CD4-positive, alpha-beta T cell treated with Interleukin-4 for 4 hours (primary cell): ENCODE results near the gene ANKZF1.
A peak's percentile ranks its signal among the peaks of the same experiment; 100 is the strongest.

Experiments
- DNase-seq: peaks from one replicate; pipeline ENCODE4 v3.0.0-alpha.2; 2020

The ANKZF1 gene

GRCh38 chr2:219266232-219266631 lies 36.6 kb downstream of the ANKZF1 start:
- no peak for DNase-seq

DNA sequence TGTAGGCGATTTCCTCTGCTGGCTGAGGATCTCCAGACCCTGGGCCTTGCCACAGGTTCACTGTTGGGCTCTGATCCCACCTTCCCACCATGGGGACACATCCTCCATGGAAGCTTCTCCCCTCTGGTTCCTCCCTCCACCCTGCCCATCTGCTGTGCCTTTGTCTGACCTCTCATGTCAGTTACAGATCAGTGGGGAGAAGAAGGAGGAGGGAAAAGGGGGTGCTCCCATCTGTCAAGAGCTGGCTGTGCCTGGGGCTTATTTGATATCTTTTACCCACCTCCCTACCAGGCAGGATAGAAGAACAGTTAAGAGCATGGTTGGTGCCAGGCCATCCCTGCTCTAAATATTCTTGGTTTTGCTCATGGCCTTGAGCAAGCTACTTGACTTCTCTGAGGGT lies 37.3 kb downstream of the ANKZF1 start:
- DNase-seq: no peak

DNA sequence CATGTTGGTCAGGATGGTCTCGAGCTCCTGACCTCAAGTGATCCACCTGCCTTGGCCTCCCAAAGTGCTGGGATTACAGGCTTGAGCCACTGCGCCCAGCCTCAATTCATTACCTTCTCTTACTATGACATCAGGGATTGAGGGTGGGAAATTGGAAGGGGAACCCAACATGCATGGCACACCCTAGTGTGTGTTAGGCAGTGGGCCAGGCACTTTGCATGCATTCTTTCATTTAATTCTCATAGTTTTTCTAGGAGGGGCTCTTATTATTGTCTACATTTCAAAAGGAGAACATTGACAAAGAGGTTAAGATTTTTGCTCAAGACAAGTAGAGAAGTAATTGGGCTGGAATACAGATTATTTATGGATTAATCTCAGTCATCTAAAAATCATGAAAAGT lies 38.7 kb downstream of the ANKZF1 start:
- no peak for DNase-seq

GRCh38 chr2:219269362-219270054 lies 39.9 kb downstream of the ANKZF1 start:
- no peak for DNase-seq

GRCh38 chr2:219270055-219270372 lies 40.4 kb downstream of the ANKZF1 start:
- no peak for DNase-seq

- DNase-seq: no peak
Observed at GRCh38 chr2:219271021-219271420, 41.4 kb downstream of the ANKZF1 start.

DNA sequence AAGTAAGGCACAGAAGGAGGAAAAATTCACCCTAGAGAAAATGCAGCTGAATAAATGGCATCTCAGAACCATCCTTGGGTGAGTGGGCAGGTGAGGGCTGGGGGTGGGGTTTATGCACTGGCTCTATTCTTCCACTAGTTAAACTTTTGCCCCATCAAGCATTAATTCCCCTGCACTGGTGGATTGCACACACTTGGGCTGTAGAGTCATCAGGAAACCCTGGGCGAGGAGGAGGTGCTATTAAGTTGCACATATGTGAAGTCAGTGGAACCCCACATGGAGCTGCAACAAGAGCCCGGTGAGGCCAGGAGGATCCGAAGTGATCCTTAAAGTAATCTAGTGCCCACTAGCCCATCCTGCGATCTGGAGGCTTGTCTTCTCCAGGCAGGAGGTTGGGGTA lies 42.8 kb downstream of the ANKZF1 start:
- no peak for DNase-seq

DNA sequence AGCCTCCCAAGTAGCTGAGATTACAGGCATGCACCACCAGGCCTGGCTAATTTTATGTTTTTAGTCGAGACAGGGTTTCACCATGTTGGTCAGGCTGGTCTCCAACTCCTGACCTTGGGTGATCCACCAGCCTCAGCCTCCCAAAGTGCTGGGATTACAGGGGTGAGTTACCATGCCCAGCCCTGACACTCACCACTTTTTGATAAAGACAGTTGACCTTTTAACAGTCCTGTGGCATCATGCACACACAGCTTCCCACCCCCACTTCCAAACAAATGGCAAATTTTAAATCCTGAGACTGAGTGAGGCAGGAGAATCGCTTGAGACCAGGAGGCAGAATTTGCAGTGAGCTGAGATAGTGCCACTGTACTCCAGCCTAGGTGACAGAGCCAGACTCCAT lies 43.4 kb downstream of the ANKZF1 start:
- no peak for DNase-seq

DNA sequence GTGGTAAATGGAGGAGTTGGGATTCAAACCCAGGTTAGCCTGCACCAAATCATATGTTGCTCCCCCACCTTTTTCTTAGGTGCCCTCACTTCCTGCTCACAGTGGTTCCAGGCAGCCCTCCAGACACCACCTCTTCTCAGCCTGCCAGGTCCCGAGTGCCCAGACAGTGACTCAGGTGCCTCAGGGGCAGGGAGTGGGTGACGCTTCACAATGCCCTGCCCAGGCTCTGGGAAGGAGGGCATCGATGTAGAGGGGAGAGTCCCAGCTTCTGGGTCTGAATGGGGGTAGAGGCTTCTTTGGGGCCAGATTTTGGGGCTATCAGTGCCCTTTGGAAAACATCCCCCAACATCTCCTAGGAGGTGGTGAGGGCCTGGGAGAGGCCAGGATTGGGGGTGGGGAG lies 44.3 kb downstream of the ANKZF1 start:
- DNase-seq: no peak

GRCh38 chr2:219274361-219274921 lies 44.8 kb downstream of the ANKZF1 start:
- no peak for DNase-seq

- DNase-seq: peak; percentile 68
Observed at GRCh38 chr2:219277703-219278654, 48.4 kb downstream of the ANKZF1 start.

DNA sequence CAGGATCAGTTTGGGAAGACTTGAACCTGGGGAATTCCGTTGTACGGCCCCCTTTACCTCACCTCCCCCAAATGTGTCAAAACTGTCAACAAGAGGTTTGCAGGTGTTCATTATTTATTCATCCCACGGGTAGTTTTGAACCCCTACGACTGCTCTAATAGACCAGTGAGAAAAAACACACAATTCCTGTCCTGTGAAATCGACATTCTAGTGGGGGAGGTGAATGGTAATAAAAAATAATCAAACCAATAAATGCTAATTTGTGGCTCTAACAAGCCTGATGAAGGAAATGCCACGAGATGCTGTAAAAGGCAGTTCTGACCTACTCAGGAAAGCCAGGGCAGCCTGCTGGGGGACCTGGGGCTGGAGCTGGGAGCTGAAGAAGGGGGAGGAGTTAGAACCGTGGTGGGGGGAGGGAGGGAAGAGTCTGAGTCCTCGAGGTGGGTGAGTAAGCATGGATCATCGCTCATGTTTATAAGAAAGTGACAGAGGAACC lies 49.1 kb downstream of the ANKZF1 start:
- DNase-seq: no peak

DNA sequence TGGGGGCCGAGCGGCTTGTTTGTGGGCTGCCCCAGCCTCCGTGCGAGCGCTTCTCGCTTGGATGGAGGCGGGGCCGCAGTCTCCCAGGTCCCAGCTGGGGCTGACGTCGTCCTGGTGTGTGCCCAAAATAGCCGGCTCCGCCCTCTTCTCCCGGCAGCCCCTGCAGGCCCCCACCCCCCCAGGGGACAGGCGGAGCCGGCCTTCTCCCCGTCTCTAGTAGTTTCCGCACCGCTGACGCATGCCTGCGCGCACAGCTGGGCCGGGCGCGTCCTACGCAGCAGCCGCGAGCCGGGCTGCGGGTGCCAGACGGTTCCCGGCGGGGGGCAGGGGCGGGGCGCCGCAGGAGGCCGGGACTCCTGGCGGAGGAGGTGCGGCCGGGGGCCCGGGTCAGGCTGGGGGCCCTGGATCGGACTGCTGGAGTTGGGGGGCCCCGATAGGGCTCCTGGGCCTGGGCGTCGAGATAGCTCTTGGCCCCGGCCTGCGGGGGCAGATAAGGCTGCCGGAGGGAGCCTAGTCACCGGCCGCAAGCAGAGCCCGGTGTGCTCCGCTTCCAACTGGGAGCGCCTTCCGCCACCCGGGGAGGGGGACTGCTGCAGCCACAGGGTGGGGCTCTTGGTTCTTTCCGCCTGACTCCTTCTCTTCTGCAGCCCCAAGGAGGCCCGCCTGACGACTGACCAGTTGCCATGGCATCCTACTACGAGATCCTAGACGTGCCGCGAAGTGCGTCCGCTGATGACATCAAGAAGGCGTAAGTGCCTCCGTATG lies 49.7 kb downstream of the ANKZF1 start, which contains the start of gene DNAJB2:
Gene DNAJB2, plus strand, starts transcription at position 216 of the 765 bp plus-strand sequence. Its CDS starts 468 bp downstream, at position 684.
- peak; percentile 99 for DNase-seq

DNA sequence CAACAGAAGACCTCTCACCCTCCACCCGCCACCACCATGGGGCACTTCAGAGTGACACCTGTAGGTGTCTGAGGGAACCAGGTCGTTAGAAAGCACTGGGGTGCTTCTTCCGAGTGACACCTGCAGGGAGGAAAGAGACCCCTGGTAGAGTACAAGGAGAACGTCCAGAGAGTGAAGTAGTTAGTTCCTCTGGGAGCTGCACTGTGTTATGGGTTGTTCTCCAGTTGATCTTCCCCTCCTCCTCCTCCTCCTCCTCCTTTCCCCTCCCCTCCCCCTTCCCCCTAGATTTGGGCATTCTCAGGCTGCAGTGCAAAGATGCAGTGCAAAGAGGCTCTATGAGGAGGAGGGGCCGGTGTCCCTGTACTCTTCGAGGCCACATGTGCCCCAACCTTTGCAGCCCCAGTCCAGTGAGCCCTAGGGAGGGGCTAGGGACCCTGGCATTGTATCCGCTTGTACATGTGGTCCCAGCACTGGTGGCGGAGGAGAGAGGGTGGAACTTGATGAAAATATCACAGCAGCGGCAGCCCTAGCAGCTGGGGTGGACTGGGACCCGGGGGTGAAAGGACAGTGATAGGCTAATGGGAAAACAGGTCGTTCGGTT lies 50.4 kb downstream of the ANKZF1 start:
- DNase-seq: no peak

DNA sequence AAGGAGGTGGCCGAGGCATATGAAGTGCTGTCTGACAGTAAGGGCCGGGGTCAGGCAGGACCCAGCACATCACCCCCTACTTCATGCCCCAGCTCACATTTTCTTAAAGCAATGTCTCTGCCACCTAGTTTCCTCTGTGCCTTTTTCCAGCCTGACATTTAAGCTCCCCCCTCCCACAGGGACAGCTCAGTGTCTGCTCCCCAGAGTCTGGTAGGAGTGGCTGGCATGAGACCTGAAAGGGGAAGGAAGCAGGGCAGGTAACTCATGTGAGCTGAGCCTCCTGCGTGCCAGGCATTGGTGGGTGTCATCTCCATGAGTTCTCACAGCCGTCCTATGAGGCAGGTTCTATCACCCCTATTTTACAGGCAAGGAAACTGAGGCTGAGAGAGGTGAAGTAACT lies 51.0 kb downstream of the ANKZF1 start:
- no peak for DNase-seq

- DNase-seq: no peak
Observed at GRCh38 chr2:219281588-219281987, 52.0 kb downstream of the ANKZF1 start.

DNA sequence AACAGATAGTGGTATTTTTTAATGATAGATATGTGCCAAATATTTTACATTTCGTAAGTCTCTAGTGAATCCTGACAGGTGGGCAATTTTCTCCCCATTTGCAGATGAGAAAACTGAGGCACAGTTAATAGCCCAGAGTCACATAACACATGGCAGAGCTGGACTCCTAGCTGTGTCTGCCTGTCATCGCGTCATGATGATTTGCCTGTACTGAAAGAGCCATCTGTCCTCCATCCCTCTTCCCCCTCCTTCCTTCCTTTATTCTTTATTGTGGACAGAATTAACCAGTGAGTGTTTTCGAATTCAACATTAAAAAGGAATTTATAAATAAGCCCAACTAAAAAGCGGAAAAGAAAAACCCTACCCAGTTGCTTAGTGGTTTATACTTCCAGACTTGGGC lies 52.8 kb downstream of the ANKZF1 start:
- no peak for DNase-seq

DNA sequence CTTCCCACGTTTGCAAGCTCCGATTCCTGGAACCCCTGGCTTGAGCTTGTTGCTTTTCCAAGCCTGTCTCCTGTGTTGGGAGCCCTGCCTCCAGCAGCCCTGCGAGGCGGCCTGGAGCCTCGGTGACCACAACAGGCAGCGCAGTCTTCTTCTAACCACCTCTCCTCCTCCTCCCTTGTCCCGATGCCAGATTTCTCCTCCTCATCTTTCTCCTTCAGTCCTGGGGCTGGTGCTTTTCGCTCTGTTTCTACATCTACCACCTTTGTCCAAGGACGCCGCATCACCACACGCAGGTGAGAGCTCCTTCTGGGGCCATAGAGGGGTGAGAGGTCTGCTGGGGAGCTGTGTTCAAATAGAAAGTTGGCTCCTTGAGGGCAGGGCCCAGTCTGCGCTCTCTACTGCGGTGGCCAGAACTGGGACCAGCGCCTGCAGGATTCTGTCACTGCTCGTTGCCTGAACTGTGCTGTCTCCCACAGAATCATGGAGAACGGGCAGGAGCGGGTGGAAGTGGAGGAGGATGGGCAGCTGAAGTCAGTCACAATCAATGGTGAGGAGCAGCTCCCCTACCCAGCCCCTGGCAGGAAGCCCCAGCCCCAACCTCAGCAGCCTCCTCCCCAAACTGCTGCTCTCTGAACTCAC lies 53.5 kb downstream of the ANKZF1 start:
- no peak for DNase-seq

DNA sequence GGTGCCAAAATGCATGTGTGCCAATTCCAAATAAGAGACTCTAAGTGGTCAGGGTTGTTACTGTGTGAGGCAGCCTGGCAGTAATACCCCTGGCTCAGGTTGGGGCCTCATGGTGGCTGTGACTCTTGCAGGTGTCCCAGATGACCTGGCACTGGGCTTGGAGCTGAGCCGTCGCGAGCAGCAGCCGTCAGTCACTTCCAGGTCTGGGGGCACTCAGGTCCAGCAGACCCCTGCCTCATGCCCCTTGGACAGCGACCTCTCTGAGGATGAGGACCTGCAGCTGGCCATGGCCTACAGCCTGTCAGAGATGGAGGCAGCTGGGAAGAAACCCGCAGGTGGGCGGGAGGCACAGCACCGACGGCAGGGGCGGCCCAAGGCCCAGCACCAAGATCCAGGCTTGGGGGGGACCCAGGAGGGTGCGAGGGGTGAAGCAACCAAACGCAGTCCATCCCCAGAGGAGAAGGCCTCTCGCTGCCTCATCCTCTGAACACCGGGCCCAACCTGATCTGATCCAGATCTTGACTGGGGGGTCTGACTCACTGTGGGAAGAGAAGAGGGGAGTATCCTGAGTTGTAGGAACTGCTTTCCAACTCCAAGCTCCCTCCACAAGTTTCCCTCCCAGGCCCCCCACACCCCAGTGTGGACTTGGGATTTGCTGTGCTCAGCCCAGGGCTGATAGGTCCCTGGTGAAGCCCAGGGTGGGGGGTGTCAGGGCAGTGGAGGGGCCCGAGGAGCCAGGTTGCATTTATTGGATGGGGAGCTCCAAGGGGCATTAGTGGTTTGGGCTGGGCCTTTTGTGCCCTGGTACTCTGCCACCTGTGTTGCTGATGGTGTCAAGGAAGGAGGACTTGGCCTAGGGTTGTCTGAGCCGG lies 55.1 kb downstream of the ANKZF1 start:
- DNase-seq: no peak

DNA sequence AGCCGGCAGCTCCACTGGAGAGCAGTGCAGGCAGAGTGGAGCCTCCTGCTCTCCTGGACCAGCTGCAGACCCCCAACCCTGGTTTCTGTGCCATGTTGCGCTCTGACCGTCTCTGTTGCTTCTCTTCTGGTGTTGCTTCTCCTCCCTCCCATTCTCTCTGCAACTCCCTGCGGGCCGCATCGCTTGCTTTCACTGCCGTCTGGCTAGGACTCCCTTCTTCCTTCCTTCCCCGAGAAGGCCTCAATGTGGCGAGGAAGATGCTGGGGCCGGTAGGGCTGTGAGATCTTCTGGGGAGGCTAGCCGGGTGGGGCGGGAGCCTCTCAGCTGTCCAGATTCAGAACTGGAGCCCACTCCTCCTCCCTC lies 55.7 kb downstream of the ANKZF1 start:
- DNase-seq: no peak

DNA sequence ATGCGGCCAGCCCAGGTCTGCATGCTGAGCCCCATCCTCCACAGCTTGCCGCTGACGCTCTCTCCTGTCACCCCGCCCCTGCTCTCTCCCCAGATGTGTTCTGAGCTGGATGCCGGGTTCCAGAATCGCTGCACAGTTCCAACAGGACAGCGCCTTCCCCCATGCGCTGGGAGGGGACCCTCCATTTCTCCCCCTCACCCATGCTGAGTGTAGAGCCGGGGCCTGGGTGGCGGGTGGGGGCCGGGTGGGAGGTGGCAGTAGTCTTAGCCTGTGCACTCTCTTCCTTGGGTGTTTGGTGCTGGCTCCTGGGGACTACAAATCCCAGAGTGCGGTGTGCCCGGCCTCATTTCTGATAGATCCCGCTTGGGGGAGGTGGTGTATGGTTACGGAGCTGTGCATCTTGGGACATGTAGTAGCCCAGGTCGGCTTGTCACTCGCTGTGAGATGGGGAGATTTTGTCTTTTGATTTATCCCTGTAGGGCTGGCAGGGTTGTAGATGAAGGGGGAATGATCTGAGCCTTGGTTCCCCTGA lies 56.4 kb downstream of the ANKZF1 start:
- no peak for DNase-seq
